Measurements from ENCODE around the gene SRP68. TPM values are rescaled to one million over a fixed set of nuclear protein-coding genes. Genes with fewer than 3 reads are reported as not detected.

SRP68 gene
- total RNA-seq, 2 donors from 2014 or later, result 26.2 to 27.7 TPM

- H3K36me3 ChIP-seq (replicated peaks in 1 of 2; ENCODE audit: insufficient read depth in 1 of 2, low read depth in 2 of 2), result peaks cover 13 to 60% of the 10 kb centered on the region in 2 donors
- no peaks in the 10 kb centered on the region for H3K27me3 ChIP-seq
- H3K4me1 ChIP-seq, result no peaks in the 10 kb centered on the region
- intact Hi-C loops (cut with DNase I), result no loop called here
- no peak for DNase-seq
- no peaks in the 10 kb centered on the region for H3K9me3 ChIP-seq
- no peak overlapping the region for H3K27ac ChIP-seq
- no peak for TF ChIP-seq POLR2A (IDR thresholded peaks at IDR 0.05)
- no peak for TF ChIP-seq CTCF (IDR thresholded peaks at IDR 0.05)
- no peak overlapping the region for H3K4me3 ChIP-seq
- no peak for ATAC-seq
- WGBS, 2 donors, result 90 to 94% methylated on average over 9 of the region's 9 CpGs
Measured at GRCh38 chr17:76086384-76086783, 14.1 kb upstream of the SRP68 start.

GRCh38 chr17:76085731-76086366 lies 13.5 kb upstream of the SRP68 start:
- no peaks in the 10 kb centered on the region for H3K27me3 ChIP-seq
- no peaks in the 10 kb centered on the region for H3K4me1 ChIP-seq
- H3K27ac ChIP-seq, result no peak overlapping the region
- intact Hi-C loops (cut with DNase I), result no loop called here
- TF ChIP-seq POLR2A (IDR thresholded peaks at IDR 0.05) (no peak), CTCF (IDR thresholded peaks at IDR 0.05) (no peak)
- H3K4me3 ChIP-seq, result no peak overlapping the region
- peaks cover 13 to 59% of the 10 kb centered on the region in 2 donors for H3K36me3 ChIP-seq (replicated peaks in 1 of 2; ENCODE audit: insufficient read depth in 1 of 2, low read depth in 2 of 2)
- DNase-seq (no peak), ATAC-seq (no peak)
- 89 to 92% methylated on average over 8 to 13 of the region's 13 CpGs for WGBS, 2 donors
- no peaks in the 10 kb centered on the region for H3K9me3 ChIP-seq

DNA sequence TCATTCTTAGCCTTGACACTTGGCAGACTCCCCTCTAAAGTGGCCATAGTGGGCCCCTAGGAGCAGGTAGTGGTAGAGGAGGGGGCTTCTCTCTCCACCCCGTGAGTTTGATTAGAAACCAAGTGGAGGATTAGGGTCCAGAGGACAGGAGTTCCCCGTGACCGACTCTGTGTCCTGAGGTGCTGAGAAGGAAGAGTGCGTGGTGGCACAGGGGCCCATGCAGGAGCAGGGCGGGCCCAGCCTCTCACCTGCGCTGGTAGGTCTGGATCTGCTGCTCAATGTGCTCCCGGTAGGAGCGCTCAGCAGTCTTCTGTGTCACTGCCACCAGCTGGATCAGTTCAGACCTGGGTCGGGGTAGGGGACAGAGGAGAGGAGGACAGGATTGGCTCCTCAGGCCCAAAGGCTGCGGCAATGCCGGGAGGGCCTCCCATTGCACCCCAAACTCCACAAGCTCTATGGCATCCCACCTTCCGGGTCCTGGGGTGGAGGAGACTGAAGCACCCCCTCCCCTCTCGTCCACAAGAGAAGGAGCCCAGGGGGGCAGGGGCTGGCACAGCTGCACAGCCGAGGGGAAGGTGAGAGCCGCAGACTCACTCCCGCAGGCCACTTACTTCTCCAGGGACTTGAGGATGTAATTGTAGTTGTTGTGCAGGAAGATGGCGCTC lies 12.9 kb upstream of the SRP68 start:
- Histone ChIP-seq H3K27ac (no peak overlapping the region), H3K36me3 (replicated peaks in 1 of 2; ENCODE audit: insufficient read depth in 1 of 2, low read depth in 2 of 2) (peaks cover 13 to 58% of the 10 kb centered on the region in 2 donors), H3K4me3 (no peak overlapping the region), H3K9me3 (no peaks in the 10 kb centered on the region), H3K4me1 (peaks cover 5% of the 10 kb centered on the region), H3K27me3 (no peaks in the 10 kb centered on the region)
- ATAC-seq, result no peak
- WGBS, 2 donors, result 81 to 82% methylated on average over 9 to 16 of the region's 17 CpGs
- TF ChIP-seq CTCF (IDR thresholded peaks at IDR 0.05), result no peak
- TF ChIP-seq POLR2A (IDR thresholded peaks at IDR 0.05), result no peak
- no peak for DNase-seq
- intact Hi-C loops (cut with DNase I), result no loop called here

DNA sequence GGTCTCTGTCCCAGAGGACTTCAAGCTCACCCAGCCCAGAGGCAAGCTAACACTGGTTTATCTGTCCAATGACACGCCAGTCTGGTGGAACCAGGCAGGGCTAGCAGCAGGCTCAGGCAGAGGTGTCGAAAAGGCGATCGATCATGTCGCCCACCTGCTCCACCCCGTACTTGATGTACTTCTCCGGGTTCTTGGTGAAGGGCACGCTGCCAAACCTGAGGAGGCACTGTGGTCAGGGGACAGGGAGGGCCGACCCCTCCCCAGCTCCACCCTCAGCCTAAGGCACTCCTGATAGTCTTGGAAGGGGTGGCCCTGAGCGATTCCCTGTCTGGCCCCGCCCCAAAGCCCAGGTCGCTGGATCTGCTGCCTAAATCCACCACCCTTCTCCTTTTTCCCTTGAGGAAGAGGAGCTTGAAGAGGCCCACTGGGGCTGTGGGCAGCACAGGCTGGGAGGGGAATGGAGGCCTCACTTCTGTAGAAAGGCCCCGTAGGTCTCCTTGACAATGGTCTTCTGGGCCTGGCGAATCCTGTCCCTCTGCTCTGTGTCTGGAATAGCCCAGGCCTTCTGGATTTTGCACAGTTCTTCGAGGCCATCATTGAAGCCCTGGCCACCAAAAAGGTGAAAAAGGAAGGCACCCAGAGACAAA lies 11.3 kb upstream of the SRP68 start:
- ATAC-seq (no peak), DNase-seq (no peak)
- peaks cover 18% of the 10 kb centered on the region for H3K4me1 ChIP-seq
- H3K27ac ChIP-seq, result no peak overlapping the region
- H3K4me3 ChIP-seq, result no peak overlapping the region
- peaks cover 6 to 45% of the 10 kb centered on the region in 2 donors for H3K36me3 ChIP-seq (replicated peaks in 1 of 2; ENCODE audit: insufficient read depth in 1 of 2, low read depth in 2 of 2)
- WGBS, 2 donors, result 87 to 88% methylated on average over 6 to 15 of the region's 15 CpGs
- H3K9me3 ChIP-seq, result no peaks in the 10 kb centered on the region
- no peaks in the 10 kb centered on the region for H3K27me3 ChIP-seq
- intact Hi-C loops (cut with DNase I), result no loop called here
- TF ChIP-seq POLR2A (IDR thresholded peaks at IDR 0.05) (no peak), CTCF (IDR thresholded peaks at IDR 0.05) (no peak)

Measured in body of pancreas (tissue), 4 donors.